Osteoblast (primary cell): ENCODE measurements around the gene MYEF2. TPM values are rescaled to one million over a fixed set of nuclear protein-coding genes. Genes with fewer than 3 reads are reported as not detected.

Source experiments
- DNase-seq: peaks from one replicate; pipeline ENCODE4 v3.0.0; 2011; ENCODE audit warnings: low spot score, mixed read lengths; ENCODE audit not compliant: insufficient read length; ENCODE audit errors: missing footprints
- H2AFZ ChIP-seq: 2 replicates; pipeline ENCODE4 v1.6.0; 2011; ENCODE audit warnings: mild to moderate bottlenecking, low read length
- H3K27ac ChIP-seq: 2 replicates; pipeline ENCODE4 v1.5.1; 2011; ENCODE audit warnings: mild to moderate bottlenecking, low read depth, low read length, moderate library complexity
- H3K27me3 ChIP-seq: 2 replicates; pipeline ENCODE4 v1.6.0; 2012; ENCODE audit warnings: mild to moderate bottlenecking, control low read depth, inconsistent platforms, low read length, moderate library complexity; ENCODE audit not compliant: insufficient read depth
- H3K36me3 ChIP-seq: 2 replicates; pipeline ENCODE4 v1.5.1; 2011; ENCODE audit warnings: mild to moderate bottlenecking, low read length, control low read depth, moderate library complexity; ENCODE audit not compliant: insufficient read depth
- H3K4me1 ChIP-seq: 2 replicates; pipeline ENCODE4 v1.5.1; 2011; ENCODE audit warnings: mild to moderate bottlenecking, low read length, control low read depth, moderate library complexity; ENCODE audit not compliant: insufficient read depth
- H3K4me2 ChIP-seq: 2 replicates; pipeline ENCODE4 v1.6.0; 2011; ENCODE audit warnings: mild to moderate bottlenecking, low read length; ENCODE audit not compliant: insufficient read depth
- H3K4me3 ChIP-seq: fragments of 200-600 bp; sonication (generic); 3 replicates; pipeline ENCODE4 v1.5.1; 2012; ENCODE audit warnings: mild to moderate bottlenecking, low read length, inconsistent platforms; ENCODE audit not compliant: insufficient read depth
- H3K79me2 ChIP-seq: 2 replicates; pipeline ENCODE4 v1.6.0; 2012; ENCODE audit warnings: mild to moderate bottlenecking, low read length, control low read depth, inconsistent platforms; ENCODE audit not compliant: insufficient read depth
- H3K9me3 ChIP-seq: 2 replicates; pipeline ENCODE4 v1.5.1; 2011; ENCODE audit warnings: low read depth, low read length, control low read depth
- H4K20me1 ChIP-seq: 2 replicates; pipeline ENCODE4 v1.6.0; 2012; ENCODE audit warnings: mild to moderate bottlenecking, low read length, control low read depth; ENCODE audit not compliant: insufficient read depth
- CTCF ChIP-seq: IDR thresholded peaks from 2 replicates; pipeline ENCODE4 v1.5.1; 2011; ENCODE audit warnings: mild to moderate bottlenecking, low read depth, low read length, moderate library complexity; ENCODE audit errors: extremely low read depth
- total RNA-seq: library from RNA; depleted of rRNA; stranded (reverse); fragments of >200 nt; gene quantifications from 2 replicates; pipeline ENCODE4 v1.2.3, GENCODE V29; 2012

MYEF2 gene
- total RNA-seq, 1 donor: 1.1 TPM

DNA sequence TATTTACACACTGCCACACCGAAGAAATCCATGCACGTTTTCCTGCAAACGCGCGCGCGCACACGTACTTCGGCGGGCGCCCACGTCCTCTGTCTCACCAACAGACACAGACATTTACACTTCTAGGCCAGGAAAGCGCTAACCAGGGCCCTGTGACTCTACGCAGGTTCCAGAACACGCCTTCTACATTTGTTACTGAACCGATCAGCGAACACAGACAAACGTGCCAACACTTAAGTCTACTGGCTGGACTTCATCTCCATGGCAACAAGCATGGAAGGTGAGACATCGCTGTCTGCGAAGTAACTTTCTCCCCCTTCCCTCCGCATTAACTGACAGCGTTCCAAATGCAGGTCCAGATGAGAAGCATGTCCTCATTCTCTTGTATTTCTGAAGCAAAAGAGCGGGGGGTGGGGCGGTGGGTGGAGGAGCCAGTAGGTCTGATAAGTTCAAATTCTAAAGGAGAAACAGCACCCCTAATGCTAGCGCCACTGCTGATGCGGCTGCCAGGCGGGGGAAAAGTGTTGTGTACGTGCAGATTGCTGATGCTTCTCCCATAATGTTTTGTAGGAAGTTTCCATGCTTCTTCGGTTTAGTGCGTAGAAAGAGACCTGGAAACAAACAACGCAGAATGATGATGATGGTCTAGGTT is 13.6 kb upstream of the MYEF2 start, which contains the start of gene CTXN2:
TSS of gene CTXN2 (plus strand) at position 92 of the 652 bp plus-strand sequence. CDS start 9,636 bp downstream, outside the sequence.
- H3K36me3 ChIP-seq: no peaks in the 10 kb centered on the region
- no peak for DNase-seq
- H2AFZ ChIP-seq: no peak within 1 kb of the TSS
- H3K27me3 ChIP-seq: no peaks in the 10 kb centered on the region
- H3K4me2 ChIP-seq: peak within 1 kb of the TSS; percentile 23
- no peak for TF ChIP-seq CTCF
- H3K9me3 ChIP-seq: no peaks in the 10 kb centered on the region
- no peak within 1 kb of the TSS for H3K27ac ChIP-seq
- H3K79me2 ChIP-seq: no peaks in the 10 kb centered on the region
- H3K4me1 ChIP-seq: no peaks in the 10 kb centered on the region
- H3K4me3 ChIP-seq: no peak within 1 kb of the TSS
- H4K20me1 ChIP-seq: no peaks in the 10 kb centered on the region

DNA sequence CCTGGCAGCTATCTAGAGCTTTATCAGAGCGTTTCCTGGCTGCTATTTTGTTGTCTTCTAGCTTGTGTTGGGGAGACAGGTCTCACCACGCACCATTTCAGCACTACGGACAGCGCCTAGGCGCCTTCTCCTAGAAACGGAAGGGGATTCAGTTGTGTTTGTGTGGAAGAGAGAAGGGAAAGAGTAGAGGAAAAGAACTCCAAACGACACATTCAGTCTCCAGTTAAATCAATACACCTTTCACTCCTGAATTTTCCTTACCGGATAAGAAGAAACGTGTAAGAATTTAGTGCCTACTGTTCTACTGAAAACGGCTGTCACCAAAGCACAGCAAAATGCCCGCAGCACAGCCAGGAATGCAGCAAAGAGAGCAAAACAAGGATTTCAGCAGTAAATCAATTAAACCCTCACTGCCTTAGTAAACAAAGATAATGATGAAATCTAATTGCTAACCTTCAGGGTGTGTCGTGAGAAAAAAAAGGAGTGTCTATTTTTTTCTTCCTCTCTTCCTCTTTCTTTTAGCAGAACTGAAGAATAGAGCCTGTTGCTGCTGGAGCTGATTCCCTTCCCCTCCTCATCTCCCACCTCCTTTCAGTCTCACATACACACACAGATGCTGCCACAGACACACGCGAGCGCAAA is 13.0 kb upstream of the MYEF2 start:
- Histone ChIP-seq H3K4me1 (no peaks in the 10 kb centered on the region), H4K20me1 (no peaks in the 10 kb centered on the region), H3K27ac (no peak overlapping the region), H3K79me2 (no peaks in the 10 kb centered on the region), H3K4me3 (no peak overlapping the region), H3K36me3 (no peaks in the 10 kb centered on the region), H2AFZ (no peak overlapping the region), H3K9me3 (no peaks in the 10 kb centered on the region), H3K27me3 (no peaks in the 10 kb centered on the region), H3K4me2 (peak overlapping the region; percentile 23)
- TF ChIP-seq CTCF: no peak
- DNase-seq: peak; percentile 73

GRCh38 chr15:48186271-48186670 is 8.2 kb upstream of the MYEF2 start:
- no peaks in the 10 kb centered on the region for H3K9me3 ChIP-seq
- DNase-seq: no peak
- H3K4me1 ChIP-seq: no peaks in the 10 kb centered on the region
- H3K4me2 ChIP-seq: no peak overlapping the region
- no peaks in the 10 kb centered on the region for H4K20me1 ChIP-seq
- no peak overlapping the region for H2AFZ ChIP-seq
- no peak overlapping the region for H3K27ac ChIP-seq
- no peaks in the 10 kb centered on the region for H3K36me3 ChIP-seq
- no peaks in the 10 kb centered on the region for H3K27me3 ChIP-seq
- no peaks in the 10 kb centered on the region for H3K79me2 ChIP-seq
- TF ChIP-seq CTCF: no peak
- H3K4me3 ChIP-seq: no peak overlapping the region

- Histone ChIP-seq H4K20me1 (no peaks in the 10 kb centered on the region), H3K9me3 (no peaks in the 10 kb centered on the region), H3K27ac (no peak overlapping the region), H3K36me3 (no peaks in the 10 kb centered on the region), H3K79me2 (no peaks in the 10 kb centered on the region), H3K27me3 (no peaks in the 10 kb centered on the region), H3K4me3 (no peak overlapping the region), H2AFZ (no peak overlapping the region), H3K4me2 (no peak overlapping the region), H3K4me1 (no peaks in the 10 kb centered on the region)
- no peak for TF ChIP-seq CTCF
- DNase-seq: no peak
Observed at GRCh38 chr15:48185529-48185928, 7.4 kb upstream of the MYEF2 start.
